T-helper 2 cell (primary cell): ENCODE data around the gene MVK.
A peak's percentile ranks its signal among the peaks of the same experiment; 100 is the strongest.
"Not testable (repeated sequence)": the region's sequence is repeated elsewhere in the genome, so short reads cannot be mapped to it uniquely, and the experiment has no call there.

ENCODE experiments used
- DNase-seq, 5 experiments: peaks; one replicate each; pipeline versions ENCODE4 v3.0.0 to v3.0.0-alpha.2; 2012 to 2022

MVK gene

GRCh38 chr12:109592195-109592904, 18.8 kb downstream of the MVK start:
- no peak for DNase-seq

- DNase-seq, result no peak
Measured at GRCh38 chr12:109592905-109593272, 19.3 kb downstream of the MVK start.

- DNase-seq, result no peak
Measured at GRCh38 chr12:109594556-109595317, 21.1 kb downstream of the MVK start.

- DNase-seq, result peak in 2 of 5 experiments; percentile 13 to 41
Measured at GRCh38 chr12:109595321-109595902, 21.8 kb downstream of the MVK start.

GRCh38 chr12:109596418-109597244, 23.0 kb downstream of the MVK start:
- no peak for DNase-seq

GRCh38 chr12:109597414-109597794, 23.8 kb downstream of the MVK start:
- no peak for DNase-seq

- peak; percentile 21 to 47 (median 43) for DNase-seq
Measured at GRCh38 chr12:109597795-109598427, 24.3 kb downstream of the MVK start.

- DNase-seq, result no peak
Measured at GRCh38 chr12:109598428-109598854, 24.8 kb downstream of the MVK start.

GRCh38 chr12:109599087-109599486, 25.5 kb downstream of the MVK start:
- no peak for DNase-seq

- no peak for DNase-seq
Measured at GRCh38 chr12:109600481-109600880, 26.9 kb downstream of the MVK start.

- no peak for DNase-seq
Measured at GRCh38 chr12:109600995-109601394, 27.4 kb downstream of the MVK start.

GRCh38 chr12:109601557-109601956, 28.0 kb downstream of the MVK start:
- no peak for DNase-seq

- not testable (repeated sequence) for DNase-seq
Measured at GRCh38 chr12:109602132-109602531, 28.5 kb downstream of the MVK start.

GRCh38 chr12:109604132-109604585, 30.6 kb downstream of the MVK start:
- DNase-seq, result no peak

- DNase-seq, result no peak
Measured at GRCh38 chr12:109605016-109605415, 31.4 kb downstream of the MVK start.

- no peak for DNase-seq
Measured at GRCh38 chr12:109605599-109606228, 32.1 kb downstream of the MVK start.

- DNase-seq, result no peak
Measured at GRCh38 chr12:109606320-109607028, 32.9 kb downstream of the MVK start.

- DNase-seq, result no peak
Measured at GRCh38 chr12:109607618-109608017, 34.0 kb downstream of the MVK start.

- no peak for DNase-seq
Measured at GRCh38 chr12:109608270-109608669, 34.7 kb downstream of the MVK start.

GRCh38 chr12:109608793-109609192, 35.2 kb downstream of the MVK start:
- no peak for DNase-seq

- no peak for DNase-seq
Measured at GRCh38 chr12:109609342-109609741, 35.7 kb downstream of the MVK start.
